CD4-positive, alpha-beta T cell treated with Interferon gamma for 1 hour (primary cell): Measurements from ENCODE around the gene CLDN7.

Experiments used
- DNase-seq: peaks from one replicate; pipeline ENCODE4 v3.0.0-alpha.2; 2020

The CLDN7 gene

GRCh38 chr17:7284911-7285310, 22.6 kb upstream of the CLDN7 start:
- DNase-seq, result no peak

- DNase-seq, result no peak
These were observed 21.4 kb upstream of the CLDN7 start for GRCh38 chr17:7283471-7284216.

GRCh38 chr17:7282752-7283321, 20.6 kb upstream of the CLDN7 start:
- no peak for DNase-seq

DNA sequence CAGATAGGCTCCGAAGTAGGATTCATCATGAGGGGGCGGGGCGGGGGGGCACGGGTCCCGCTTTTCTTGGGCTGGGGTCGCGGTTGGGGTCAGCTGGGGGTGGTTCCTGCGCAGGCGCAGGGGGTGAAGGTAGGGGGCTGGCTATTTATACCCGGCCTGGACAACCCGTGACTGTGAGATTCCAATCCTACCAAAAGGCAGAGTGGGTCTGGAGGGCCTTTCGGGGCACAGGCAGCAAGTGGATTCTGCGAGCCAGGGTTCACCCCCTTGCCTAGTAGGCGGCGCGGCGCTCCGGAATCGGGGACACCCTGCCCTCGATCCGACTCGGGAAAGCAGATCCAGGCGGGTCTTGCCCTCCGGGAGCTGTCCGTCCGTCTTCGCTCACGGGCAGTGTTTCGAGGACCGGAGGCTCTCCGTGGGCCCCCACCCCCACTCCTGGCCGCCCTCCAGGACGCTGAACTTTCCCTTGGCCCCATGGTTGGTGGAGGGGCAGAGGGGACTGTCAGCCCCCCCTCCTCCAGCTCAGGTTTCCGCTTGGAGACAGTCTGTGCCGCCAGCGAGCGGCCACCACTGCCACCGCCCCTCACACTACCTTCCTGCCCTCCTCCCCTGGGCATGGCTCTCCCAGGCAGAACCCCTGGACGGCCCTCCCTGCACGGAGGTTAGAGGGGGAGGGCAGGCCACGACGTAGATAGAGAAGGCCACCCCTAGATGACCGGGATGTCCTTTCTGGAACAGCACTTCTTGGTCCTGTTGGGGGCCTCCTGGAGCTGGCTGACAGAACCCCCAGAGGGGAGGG, 19.9 kb upstream of the CLDN7 start:
- no peak for DNase-seq

DNA sequence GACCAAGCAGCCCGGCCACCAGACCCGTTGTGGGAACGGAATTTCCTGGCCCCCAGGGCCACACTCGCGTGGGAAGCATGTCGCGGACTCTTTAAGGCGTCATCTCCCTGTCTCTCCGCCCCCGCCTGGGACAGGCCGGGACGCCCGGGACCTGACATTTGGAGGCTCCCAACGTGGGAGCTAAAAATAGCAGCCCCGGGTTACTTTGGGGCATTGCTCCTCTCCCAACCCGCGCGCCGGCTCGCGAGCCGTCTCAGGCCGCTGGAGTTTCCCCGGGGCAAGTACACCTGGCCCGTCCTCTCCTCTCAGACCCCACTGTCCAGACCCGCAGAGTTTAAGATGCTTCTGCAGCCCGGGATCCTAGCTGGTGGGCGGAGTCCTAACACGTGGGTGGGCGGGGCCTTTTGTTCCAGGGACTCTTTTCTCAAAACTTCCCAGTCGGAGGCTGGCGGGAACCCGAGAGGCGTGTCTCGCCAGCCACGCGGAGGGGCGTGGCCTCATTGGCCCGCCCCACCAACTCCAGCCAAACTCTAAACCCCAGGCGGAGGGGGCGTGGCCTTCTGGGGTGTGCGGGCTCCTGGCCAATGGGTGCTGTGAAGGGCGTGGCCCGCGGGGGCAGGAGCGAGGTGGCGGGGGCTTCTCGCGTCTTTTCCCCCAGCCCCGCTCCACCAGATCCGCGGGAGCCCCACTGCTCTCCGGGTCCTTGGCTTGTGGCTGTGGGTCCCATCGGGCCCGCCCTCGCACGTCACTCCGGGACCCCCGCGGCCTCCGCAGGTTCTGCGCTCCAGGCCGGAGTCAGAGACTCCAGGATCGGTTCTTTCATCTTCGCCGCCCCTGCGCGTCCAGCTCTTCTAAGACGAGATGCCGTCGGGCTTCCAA, 19.0 kb upstream of the CLDN7 start, which contains the start of gene SLC2A4:
Gene SLC2A4 (plus strand): TSS at position 645 of the 879 bp plus-strand sequence. CDS start 217 bp downstream, at position 862.
- DNase-seq, result peak; percentile 89

GRCh38 chr17:7280519-7281073, 18.3 kb upstream of the CLDN7 start:
- DNase-seq, result peak; percentile 76

- no peak for DNase-seq
These were observed 17.2 kb upstream of the CLDN7 start for GRCh38 chr17:7279448-7279847.

- DNase-seq, result no peak
These were observed 4.5 kb upstream of the CLDN7 start for GRCh38 chr17:7266784-7267183.

GRCh38 chr17:7263801-7264078, 1.5 kb upstream of the CLDN7 start:
- no peak for DNase-seq

GRCh38 chr17:7262935-7263800, 890 bp upstream of the CLDN7 start:
- DNase-seq, result no peak

DNA sequence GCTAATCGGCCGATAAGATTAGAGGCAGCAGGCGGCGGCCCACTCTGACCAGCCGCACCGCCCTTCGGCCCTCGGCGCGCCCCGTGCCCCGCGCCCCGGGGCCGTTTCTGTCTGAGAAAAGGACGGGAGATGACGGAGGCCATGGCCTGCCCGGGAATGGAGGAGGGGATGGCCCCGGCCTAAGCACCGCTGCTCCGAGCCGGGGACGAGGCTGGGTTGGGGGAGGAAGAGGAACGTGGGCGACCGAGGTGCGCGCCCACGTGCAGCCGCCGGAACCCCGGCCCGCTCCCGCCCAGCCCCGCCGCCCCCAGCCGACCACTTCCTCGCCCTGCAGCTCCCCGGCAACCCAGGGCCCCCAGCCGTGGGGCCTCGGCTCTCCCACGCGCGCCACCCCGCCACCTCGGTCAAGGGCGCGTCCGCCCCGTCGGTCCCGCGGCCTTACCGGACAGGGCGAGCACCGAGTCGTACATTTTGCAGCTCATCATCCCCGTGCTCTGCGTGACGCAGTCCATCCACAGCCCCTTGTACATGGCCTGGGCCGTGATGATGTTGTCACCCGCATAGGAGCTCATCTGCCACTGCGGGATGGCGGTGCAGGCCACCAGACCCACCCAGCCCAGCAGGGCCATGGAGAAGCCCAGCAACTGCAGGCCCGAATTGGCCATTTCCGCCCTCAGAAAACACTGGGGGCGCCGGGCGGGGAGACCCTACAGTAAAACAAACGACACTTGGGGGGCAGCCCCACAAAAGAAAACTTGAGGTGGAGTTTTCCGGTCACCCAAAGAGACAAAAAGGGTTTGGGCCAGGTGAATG, 693 bp downstream of the CLDN7 start:
- DNase-seq, result no peak

DNA sequence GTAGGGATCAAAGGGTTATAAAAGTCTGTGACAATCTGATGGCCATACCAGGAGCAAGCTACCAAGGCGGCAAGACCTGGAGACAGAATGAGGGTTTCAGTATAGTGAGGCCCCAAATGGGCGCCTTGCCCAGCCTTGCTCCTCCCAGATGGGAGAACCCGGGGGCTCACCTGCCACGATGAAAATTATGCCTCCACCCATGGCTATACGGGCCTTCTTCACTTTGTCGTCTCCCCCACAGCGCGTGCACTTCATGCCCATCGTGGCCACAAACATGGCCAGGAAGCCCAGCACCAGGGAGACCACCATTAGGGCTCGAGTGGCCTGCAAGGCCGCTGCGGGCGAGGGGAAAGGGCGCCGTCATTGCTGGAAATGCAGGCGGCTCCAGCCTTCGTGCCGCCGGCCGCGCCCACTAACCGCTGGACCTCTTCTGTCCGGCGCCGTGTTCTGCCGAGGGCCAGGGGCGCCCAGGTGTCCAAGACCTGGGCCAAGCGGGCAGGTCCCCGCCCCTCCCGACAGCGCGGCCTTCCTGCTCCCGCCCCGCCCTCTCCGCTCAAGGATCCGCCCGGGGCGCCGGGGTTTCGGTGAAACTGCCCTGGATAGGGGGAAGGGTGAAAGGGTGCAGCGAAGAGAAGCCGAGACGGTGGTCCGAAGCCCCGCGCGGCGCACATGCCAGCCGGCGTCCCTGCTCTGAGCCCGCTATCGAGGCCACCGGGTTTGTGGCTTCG, 1.5 kb downstream of the CLDN7 start:
- DNase-seq, result no peak

- no peak for DNase-seq
These were observed 2.1 kb downstream of the CLDN7 start for GRCh38 chr17:7260151-7260550.

GRCh38 chr17:7259555-7259889, 2.8 kb downstream of the CLDN7 start:
- no peak for DNase-seq

GRCh38 chr17:7258731-7259554, 3.3 kb downstream of the CLDN7 start:
- no peak for DNase-seq

- no peak for DNase-seq
These were observed 5.4 kb downstream of the CLDN7 start for GRCh38 chr17:7256766-7257456.

DNA sequence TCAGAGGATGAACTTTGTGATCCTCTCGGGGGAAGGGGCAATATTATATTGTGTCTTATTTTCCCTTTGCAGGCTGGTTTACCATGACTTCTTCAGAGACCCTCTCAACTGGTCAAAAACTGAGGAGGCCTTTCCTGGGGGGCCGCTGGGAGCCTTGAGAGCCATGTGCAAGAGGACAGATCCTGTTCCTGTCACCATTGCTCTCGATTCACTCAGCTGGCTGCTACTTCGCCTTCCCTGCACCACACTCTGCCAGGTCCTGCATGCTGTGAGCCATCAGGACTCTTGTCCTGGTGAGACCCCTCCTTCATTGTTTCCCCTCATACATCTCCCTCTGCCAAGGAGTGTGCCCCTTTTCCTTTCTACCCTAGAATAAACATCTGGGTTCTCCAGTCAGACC, 7.8 kb downstream of the CLDN7 start:
- DNase-seq, result no peak

- no peak for DNase-seq
These were observed 9.2 kb downstream of the CLDN7 start for GRCh38 chr17:7253082-7253481.
